ENCODE measurements around the gene B9D2.
"Not testable (repeated sequence)": the region's sequence is repeated elsewhere in the genome, so short reads cannot be mapped to it uniquely, and the experiment has no call there.

The B9D2 gene

GRCh38 chr19:41354343-41354953 is 9.5 kb downstream of the B9D2 start:
- H3K4me3 ChIP-seq (ENCODE audit: low read depth, low read length) = peak overlapping the region; percentile 97
- no peak for TF ChIP-seq CTCF (IDR thresholded peaks at IDR 0.05; ENCODE audit: borderline replicate concordance, insufficient read depth, low read depth, low read length)

- TF ChIP-seq CTCF (IDR thresholded peaks at IDR 0.05; ENCODE audit: borderline replicate concordance, insufficient read depth, low read depth, low read length) = peak; percentile 94
- H3K4me3 ChIP-seq (ENCODE audit: low read depth, low read length) = peak within 1 kb of the TSS; percentile 97
Observed at GRCh38 chr19:41353466-41354342, 10.2 kb downstream of the B9D2 start, which contains the start of gene TGFB1. Gene TGFB1, minus strand, starts transcription at chr19:41353922. Its CDS starts 878 bp downstream, at chr19:41353044.

GRCh38 chr19:41352609-41353465 is 11.1 kb downstream of the B9D2 start:
- H3K4me3 ChIP-seq (ENCODE audit: low read depth, low read length) = peak overlapping the region; percentile 97
- TF ChIP-seq CTCF (IDR thresholded peaks at IDR 0.05; ENCODE audit: borderline replicate concordance, insufficient read depth, low read depth, low read length) = peak; percentile 81

GRCh38 chr19:41352279-41352608 is 11.7 kb downstream of the B9D2 start:
- H3K4me3 ChIP-seq (ENCODE audit: low read depth, low read length) = peak overlapping the region; percentile 97
- TF ChIP-seq CTCF (IDR thresholded peaks at IDR 0.05; ENCODE audit: borderline replicate concordance, insufficient read depth, low read depth, low read length) = no peak

- peak overlapping the region; percentile 97 for H3K4me3 ChIP-seq (ENCODE audit: low read depth, low read length)
- TF ChIP-seq CTCF (IDR thresholded peaks at IDR 0.05; ENCODE audit: borderline replicate concordance, insufficient read depth, low read depth, low read length) = no peak
Observed at GRCh38 chr19:41351339-41352245, 12.4 kb downstream of the B9D2 start.

GRCh38 chr19:41350735-41351338 is 13.1 kb downstream of the B9D2 start:
- no peak for TF ChIP-seq CTCF (IDR thresholded peaks at IDR 0.05; ENCODE audit: borderline replicate concordance, insufficient read depth, low read depth, low read length)

GRCh38 chr19:41346916-41347315 is 17.0 kb downstream of the B9D2 start:
- H3K4me3 ChIP-seq (ENCODE audit: low read depth, low read length) = not testable (repeated sequence)

More at GRCh38 chr19:41350735-41351338, 13.1 kb downstream of the B9D2 start:
- H3K4me3 ChIP-seq (ENCODE audit: low read depth, low read length) = peak overlapping the region; percentile 97
